ENCODE data around the gene FOXE1. TPM values are rescaled to one million over a fixed set of nuclear protein-coding genes. Genes with fewer than 3 reads are reported as not detected.

Gene FOXE1
- total and polyA plus RNA-seq, 2 donors: 0.24 to 4.4 TPM

GRCh38 chr9:97858826-97859225 lies 5.8 kb downstream of the FOXE1 start:
- 43% methylated on average over 1 of the region's 1 CpG for WGBS
- Histone ChIP-seq H3K4me1 (ENCODE audit: control insufficient read depth in 2 of 2, insufficient read depth in 2 of 2, low read length in 2 of 2) (peaks cover 3% of the 10 kb centered on the region in 2 donors), H3K9me3 (ENCODE audit: control insufficient read depth in 2 of 2, insufficient read depth in 1 of 2, low read length in 1 of 2) (peaks cover 1 to 9% of the 10 kb centered on the region in 2 donors), H3K27ac (ENCODE audit: low read depth in 1 of 2, low read length in 1 of 2) (no peak overlapping the region), H3K4me3 (ENCODE audit: low read length in 2 of 2) (no peak overlapping the region), H3K27me3 (ENCODE audit: control insufficient read depth in 2 of 2, insufficient read depth in 1 of 2, low read length in 1 of 2) (peaks cover 58 to 97% of the 10 kb centered on the region in 2 donors), H3K36me3 (ENCODE audit: control insufficient read depth in 2 of 2, insufficient read depth in 2 of 2, low read length in 1 of 2) (no peaks in the 10 kb centered on the region)
- DNase-seq (ENCODE audit: low read depth in 6 of 9, low spot score in 9 of 9): no peak

- DNase-seq (ENCODE audit: low read depth in 6 of 9, low spot score in 9 of 9): no peak
- H3K27me3 ChIP-seq (ENCODE audit: control insufficient read depth in 2 of 2, insufficient read depth in 1 of 2, low read length in 1 of 2): peaks cover 53 to 97% of the 10 kb centered on the region in 2 donors
- 67% methylated on average over 2 of the region's 2 CpGs for WGBS
Measured at GRCh38 chr9:97859346-97859745, 6.3 kb downstream of the FOXE1 start.

GRCh38 chr9:97860451-97861147 lies 7.6 kb downstream of the FOXE1 start:
- Histone ChIP-seq H3K27me3 (ENCODE audit: control insufficient read depth in 2 of 2, insufficient read depth in 1 of 2, low read length in 1 of 2) (peaks cover 40 to 88% of the 10 kb centered on the region in 2 donors), H3K27ac (ENCODE audit: low read depth in 1 of 2, low read length in 1 of 2) (no peak overlapping the region), H3K4me1 (ENCODE audit: control insufficient read depth in 2 of 2, insufficient read depth in 2 of 2, low read length in 2 of 2) (peaks cover 0 to 3% of the 10 kb centered on the region in 2 donors), H3K9me3 (ENCODE audit: control insufficient read depth in 2 of 2, insufficient read depth in 1 of 2, low read length in 1 of 2) (peaks cover 0 to 9% of the 10 kb centered on the region in 2 donors), H3K4me3 (ENCODE audit: low read length in 2 of 2) (no peak overlapping the region), H3K36me3 (ENCODE audit: control insufficient read depth in 2 of 2, insufficient read depth in 2 of 2, low read length in 1 of 2) (no peaks in the 10 kb centered on the region)
- DNase-seq (ENCODE audit: low read depth in 6 of 9, low spot score in 9 of 9): no peak
- WGBS: 61% methylated on average over 10 of the region's 10 CpGs

More at GRCh38 chr9:97859346-97859745, 6.3 kb downstream of the FOXE1 start:
- Histone ChIP-seq H3K36me3 (ENCODE audit: control insufficient read depth in 2 of 2, insufficient read depth in 2 of 2, low read length in 1 of 2) (no peaks in the 10 kb centered on the region), H3K4me1 (ENCODE audit: control insufficient read depth in 2 of 2, insufficient read depth in 2 of 2, low read length in 2 of 2) (peaks cover 0 to 3% of the 10 kb centered on the region in 2 donors), H3K4me3 (ENCODE audit: low read length in 2 of 2) (no peak overlapping the region), H3K9me3 (ENCODE audit: control insufficient read depth in 2 of 2, insufficient read depth in 1 of 2, low read length in 1 of 2) (peaks cover 1 to 9% of the 10 kb centered on the region in 2 donors), H3K27ac (ENCODE audit: low read depth in 1 of 2, low read length in 1 of 2) (no peak overlapping the region)

GRCh38 chr9:97861148-97861475 lies 8.1 kb downstream of the FOXE1 start:
- no peak for DNase-seq (ENCODE audit: low read depth in 6 of 9, low spot score in 9 of 9)
- Histone ChIP-seq H3K27ac (ENCODE audit: low read depth in 1 of 2, low read length in 1 of 2) (no peak overlapping the region), H3K27me3 (ENCODE audit: control insufficient read depth in 2 of 2, insufficient read depth in 1 of 2, low read length in 1 of 2) (peaks cover 35 to 83% of the 10 kb centered on the region in 2 donors), H3K4me1 (ENCODE audit: control insufficient read depth in 2 of 2, insufficient read depth in 2 of 2, low read length in 2 of 2) (peaks cover 0 to 3% of the 10 kb centered on the region in 2 donors), H3K36me3 (ENCODE audit: control insufficient read depth in 2 of 2, insufficient read depth in 2 of 2, low read length in 1 of 2) (no peaks in the 10 kb centered on the region), H3K4me3 (ENCODE audit: low read length in 2 of 2) (no peak overlapping the region), H3K9me3 (ENCODE audit: control insufficient read depth in 2 of 2, insufficient read depth in 1 of 2, low read length in 1 of 2) (peaks cover 0 to 9% of the 10 kb centered on the region in 2 donors)
- 83% methylated on average over 5 of the region's 5 CpGs for WGBS

- Histone ChIP-seq H3K4me1 (ENCODE audit: control insufficient read depth in 2 of 2, insufficient read depth in 2 of 2, low read length in 2 of 2) (peaks cover 0 to 3% of the 10 kb centered on the region in 2 donors), H3K4me3 (ENCODE audit: low read length in 2 of 2) (no peak overlapping the region), H3K27ac (ENCODE audit: low read depth in 1 of 2, low read length in 1 of 2) (peak overlapping the region in 1 of 2 donors; percentile 20), H3K36me3 (ENCODE audit: control insufficient read depth in 2 of 2, insufficient read depth in 2 of 2, low read length in 1 of 2) (no peaks in the 10 kb centered on the region), H3K27me3 (ENCODE audit: control insufficient read depth in 2 of 2, insufficient read depth in 1 of 2, low read length in 1 of 2) (peaks cover 18 to 63% of the 10 kb centered on the region in 2 donors), H3K9me3 (ENCODE audit: control insufficient read depth in 2 of 2, insufficient read depth in 1 of 2, low read length in 1 of 2) (peaks cover 0 to 9% of the 10 kb centered on the region in 2 donors)
- WGBS: 80% methylated on average over 7 of the region's 7 CpGs
- DNase-seq (ENCODE audit: low read depth in 6 of 9, low spot score in 9 of 9): no peak
Measured at GRCh38 chr9:97863314-97863713, 10.3 kb downstream of the FOXE1 start.

- Histone ChIP-seq H3K27ac (ENCODE audit: low read depth in 1 of 2, low read length in 1 of 2) (no peak overlapping the region), H3K4me3 (ENCODE audit: low read length in 2 of 2) (no peak overlapping the region), H3K36me3 (ENCODE audit: control insufficient read depth in 2 of 2, insufficient read depth in 2 of 2, low read length in 1 of 2) (no peaks in the 10 kb centered on the region), H3K9me3 (ENCODE audit: control insufficient read depth in 2 of 2, insufficient read depth in 1 of 2, low read length in 1 of 2) (peaks cover 0 to 2% of the 10 kb centered on the region in 2 donors), H3K4me1 (ENCODE audit: control insufficient read depth in 2 of 2, insufficient read depth in 2 of 2, low read length in 2 of 2) (peaks cover 0 to 3% of the 10 kb centered on the region in 2 donors), H3K27me3 (ENCODE audit: control insufficient read depth in 2 of 2, insufficient read depth in 1 of 2, low read length in 1 of 2) (peaks cover 11 to 53% of the 10 kb centered on the region in 2 donors)
- WGBS: 95% methylated on average over 1 of the region's 1 CpG
- DNase-seq (ENCODE audit: low read depth in 6 of 9, low spot score in 9 of 9): no peak
Measured at GRCh38 chr9:97864396-97864795, 11.4 kb downstream of the FOXE1 start.

GRCh38 chr9:97866300-97866699 lies 13.3 kb downstream of the FOXE1 start:
- DNase-seq (ENCODE audit: low read depth in 6 of 9, low spot score in 9 of 9): no peak
- Histone ChIP-seq H3K4me3 (ENCODE audit: low read length in 2 of 2) (no peak overlapping the region), H3K27me3 (ENCODE audit: control insufficient read depth in 2 of 2, insufficient read depth in 1 of 2, low read length in 1 of 2) (peaks cover 0 to 38% of the 10 kb centered on the region in 2 donors), H3K9me3 (ENCODE audit: control insufficient read depth in 2 of 2, insufficient read depth in 1 of 2, low read length in 1 of 2) (no peaks in the 10 kb centered on the region), H3K36me3 (ENCODE audit: control insufficient read depth in 2 of 2, insufficient read depth in 2 of 2, low read length in 1 of 2) (no peaks in the 10 kb centered on the region), H3K27ac (ENCODE audit: low read depth in 1 of 2, low read length in 1 of 2) (no peak overlapping the region), H3K4me1 (ENCODE audit: control insufficient read depth in 2 of 2, insufficient read depth in 2 of 2, low read length in 2 of 2) (peaks cover 0 to 3% of the 10 kb centered on the region in 2 donors)
- 99% methylated on average over 1 of the region's 1 CpG for WGBS

GRCh38 chr9:97866848-97867247 lies 13.8 kb downstream of the FOXE1 start:
- Histone ChIP-seq H3K9me3 (ENCODE audit: control insufficient read depth in 2 of 2, insufficient read depth in 1 of 2, low read length in 1 of 2) (no peaks in the 10 kb centered on the region), H3K4me3 (ENCODE audit: low read length in 2 of 2) (no peak overlapping the region), H3K27ac (ENCODE audit: low read depth in 1 of 2, low read length in 1 of 2) (no peak overlapping the region), H3K4me1 (ENCODE audit: control insufficient read depth in 2 of 2, insufficient read depth in 2 of 2, low read length in 2 of 2) (peaks cover 0 to 3% of the 10 kb centered on the region in 2 donors), H3K27me3 (ENCODE audit: control insufficient read depth in 2 of 2, insufficient read depth in 1 of 2, low read length in 1 of 2) (peaks cover 0 to 35% of the 10 kb centered on the region in 2 donors), H3K36me3 (ENCODE audit: control insufficient read depth in 2 of 2, insufficient read depth in 2 of 2, low read length in 1 of 2) (no peaks in the 10 kb centered on the region)
- no peak for DNase-seq (ENCODE audit: low read depth in 6 of 9, low spot score in 9 of 9)

GRCh38 chr9:97868859-97869258 lies 15.8 kb downstream of the FOXE1 start:
- H3K9me3 ChIP-seq (ENCODE audit: control insufficient read depth in 2 of 2, insufficient read depth in 1 of 2, low read length in 1 of 2): no peaks in the 10 kb centered on the region
- no peak overlapping the region for H3K4me3 ChIP-seq (ENCODE audit: low read length in 2 of 2)
- WGBS: 76% methylated on average over 3 of the region's 3 CpGs
- H3K27me3 ChIP-seq (ENCODE audit: control insufficient read depth in 2 of 2, insufficient read depth in 1 of 2, low read length in 1 of 2): peaks cover 0 to 18% of the 10 kb centered on the region in 2 donors
- no peaks in the 10 kb centered on the region for H3K4me1 ChIP-seq (ENCODE audit: control insufficient read depth in 2 of 2, insufficient read depth in 2 of 2, low read length in 2 of 2)
- no peaks in the 10 kb centered on the region for H3K36me3 ChIP-seq (ENCODE audit: control insufficient read depth in 2 of 2, insufficient read depth in 2 of 2, low read length in 1 of 2)
- DNase-seq (ENCODE audit: low read depth in 6 of 9, low spot score in 9 of 9): no peak
- H3K27ac ChIP-seq (ENCODE audit: low read depth in 1 of 2, low read length in 1 of 2): no peak overlapping the region

Measured in thymus (tissue), 11 donors.